Parathyroid adenoma (tissue), 2 donors: ENCODE measurements around the gene GIMAP8.
A peak's percentile ranks its signal among the peaks of the same experiment; 100 is the strongest.

Experiments used
- H2AFZ ChIP-seq: fragments of 300-600 bp; sonication (generic); one replicate; pipeline ENCODE4 v1.7.0; 2017; ENCODE audit warnings: antibody characterized with exemption, mild to moderate bottlenecking
- H3K27ac ChIP-seq: fragments of 300-600 bp; sonication (generic); one replicate; pipeline ENCODE4 v1.7.0; 2017
- H3K27me3 ChIP-seq: fragments of 300-600 bp; sonication (generic); one replicate; pipeline ENCODE4 v1.7.0; 2017; ENCODE audit warnings: low read length; ENCODE audit not compliant: control insufficient read depth, insufficient read depth
- H3K36me3 ChIP-seq: fragments of 300-600 bp; sonication (generic); one replicate; pipeline ENCODE4 v1.7.0; 2017; ENCODE audit warnings: low read length; ENCODE audit not compliant: control insufficient read depth, insufficient read depth
- H3K4me1 ChIP-seq: fragments of 300-600 bp; sonication (generic); one replicate; pipeline ENCODE4 v1.7.0; 2017; ENCODE audit warnings: control low read depth
- H3K4me2 ChIP-seq: fragments of 300-600 bp; sonication (generic); one replicate; pipeline ENCODE4 v1.7.0; 2017; ENCODE audit warnings: low read length
- H3K4me3 ChIP-seq: fragments of 300-600 bp; sonication (generic); one replicate; pipeline ENCODE4 v1.7.0; 2017; ENCODE audit warnings: low read depth, low read length
- H3K79me2 ChIP-seq: fragments of 300-600 bp; sonication (generic); one replicate; pipeline ENCODE4 v1.7.0; 2017; ENCODE audit warnings: control low read depth
- H3K9ac ChIP-seq: fragments of 300-600 bp; sonication (generic); one replicate; pipeline ENCODE4 v1.7.0; 2017; ENCODE audit warnings: mild to moderate bottlenecking
- H3K9me3 ChIP-seq: fragments of 300-600 bp; sonication (generic); one replicate; pipeline ENCODE4 v1.7.0; 2017; ENCODE audit warnings: low read length; ENCODE audit not compliant: control insufficient read depth
- CTCF ChIP-seq: fragments of 300-600 bp; sonication (generic); IDR thresholded peaks from one replicate; pipeline ENCODE4 v1.7.0; 2017; ENCODE audit warnings: antibody characterized with exemption, mild to moderate bottlenecking
- donor health status: primary hyperparathyroidism.

The GIMAP8 gene

GRCh38 chr7:150502519-150502918 lies 52.1 kb downstream of the GIMAP8 start:
- no peak for TF ChIP-seq CTCF

GRCh38 chr7:150503155-150503554 lies 52.7 kb downstream of the GIMAP8 start:
- Histone ChIP-seq H3K4me2 (no peak overlapping the region), H3K9me3 (no peaks in the 10 kb centered on the region), H3K36me3 (no peaks in the 10 kb centered on the region), H3K4me1 (no peaks in the 10 kb centered on the region), H3K27ac (no peak overlapping the region), H3K4me3 (no peak overlapping the region), H3K27me3 (no peaks in the 10 kb centered on the region), H3K79me2 (no peaks in the 10 kb centered on the region), H2AFZ (peak overlapping the region; percentile 9), H3K9ac (no peak overlapping the region)
- no peak for TF ChIP-seq CTCF

More at GRCh38 chr7:150502519-150502918, 52.1 kb downstream of the GIMAP8 start:
- no peaks in the 10 kb centered on the region for H3K9me3 ChIP-seq
- H3K4me2 ChIP-seq: no peak overlapping the region
- no peaks in the 10 kb centered on the region for H3K79me2 ChIP-seq
- no peak overlapping the region for H2AFZ ChIP-seq
- no peak overlapping the region for H3K4me3 ChIP-seq
- H3K36me3 ChIP-seq: no peaks in the 10 kb centered on the region
- no peaks in the 10 kb centered on the region for H3K27me3 ChIP-seq
- no peak overlapping the region for H3K27ac ChIP-seq
- no peaks in the 10 kb centered on the region for H3K4me1 ChIP-seq
- no peak overlapping the region for H3K9ac ChIP-seq

GRCh38 chr7:150503581-150503980 lies 53.2 kb downstream of the GIMAP8 start:
- no peak overlapping the region for H3K4me2 ChIP-seq
- no peak overlapping the region for H3K9ac ChIP-seq
- H3K4me1 ChIP-seq: no peaks in the 10 kb centered on the region
- peak overlapping the region; percentile 9 for H2AFZ ChIP-seq
- H3K27ac ChIP-seq: no peak overlapping the region
- TF ChIP-seq CTCF: no peak
- H3K4me3 ChIP-seq: no peak overlapping the region
- H3K27me3 ChIP-seq: no peaks in the 10 kb centered on the region
- no peaks in the 10 kb centered on the region for H3K9me3 ChIP-seq
- no peaks in the 10 kb centered on the region for H3K36me3 ChIP-seq
- no peaks in the 10 kb centered on the region for H3K79me2 ChIP-seq

DNA sequence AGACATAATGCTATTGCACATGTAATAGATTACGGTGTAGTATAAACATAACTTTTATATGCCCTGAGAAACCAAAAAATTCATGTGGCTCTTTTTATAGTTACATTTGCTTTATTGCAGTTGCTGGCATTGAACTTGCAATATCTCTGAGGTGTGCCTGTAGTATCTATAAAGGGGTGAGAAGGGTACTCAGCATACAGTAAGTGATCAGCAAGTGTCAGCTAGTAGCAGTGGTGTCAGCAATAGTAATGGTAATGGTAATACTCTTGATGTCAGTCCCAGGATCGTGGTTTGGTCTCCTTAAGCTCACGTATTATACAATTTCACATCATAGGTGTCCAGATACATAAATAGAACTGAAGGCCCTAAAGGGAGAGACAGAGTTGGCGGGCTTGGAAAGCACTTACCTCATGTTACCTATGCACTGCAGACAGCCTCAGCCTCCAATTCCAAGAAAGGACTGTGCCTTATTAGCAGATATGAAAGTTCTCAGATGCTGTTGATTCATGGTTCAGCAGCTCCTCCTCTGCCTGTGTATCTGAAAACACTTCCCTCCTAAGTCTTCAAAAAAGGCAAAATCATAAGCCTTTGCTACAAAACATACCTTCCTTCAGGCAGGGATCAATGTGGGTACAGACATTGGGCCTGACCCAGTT lies 57.6 kb downstream of the GIMAP8 start:
- no peaks in the 10 kb centered on the region for H3K4me1 ChIP-seq
- H3K36me3 ChIP-seq: no peaks in the 10 kb centered on the region
- H3K4me2 ChIP-seq: no peak overlapping the region
- no peak overlapping the region for H2AFZ ChIP-seq
- no peak overlapping the region for H3K27ac ChIP-seq
- H3K9me3 ChIP-seq: no peaks in the 10 kb centered on the region
- H3K79me2 ChIP-seq: no peaks in the 10 kb centered on the region
- no peak for TF ChIP-seq CTCF
- no peak overlapping the region for H3K4me3 ChIP-seq
- H3K27me3 ChIP-seq: no peaks in the 10 kb centered on the region
- H3K9ac ChIP-seq: no peak overlapping the region

- no peaks in the 10 kb centered on the region for H3K27me3 ChIP-seq
- H3K4me1 ChIP-seq: no peaks in the 10 kb centered on the region
- no peak overlapping the region for H3K4me2 ChIP-seq
- no peak overlapping the region for H3K4me3 ChIP-seq
- no peak overlapping the region for H3K27ac ChIP-seq
- no peak overlapping the region for H3K9ac ChIP-seq
- TF ChIP-seq CTCF: no peak
- H3K36me3 ChIP-seq: no peaks in the 10 kb centered on the region
- H3K79me2 ChIP-seq: no peaks in the 10 kb centered on the region
- H2AFZ ChIP-seq: no peak overlapping the region
- H3K9me3 ChIP-seq: no peaks in the 10 kb centered on the region
These were observed 60.6 kb downstream of the GIMAP8 start for GRCh38 chr7:150511048-150511447.
